GM19023 (cell line): ENCODE data around the gene BMPR1B.
"Not testable (repeated sequence)": the region's sequence is repeated elsewhere in the genome, so short reads cannot be mapped to it uniquely, and the experiment has no call there.

Experiments used
- ATAC-seq: cut with Tn5 transposase; IDR thresholded peaks from one replicate; pipeline ENCODE4 v1.9.1; 2021; ENCODE audit warnings: mild to moderate bottlenecking, moderate library complexity; ENCODE audit not compliant: unreplicated experiment

Gene BMPR1B

DNA sequence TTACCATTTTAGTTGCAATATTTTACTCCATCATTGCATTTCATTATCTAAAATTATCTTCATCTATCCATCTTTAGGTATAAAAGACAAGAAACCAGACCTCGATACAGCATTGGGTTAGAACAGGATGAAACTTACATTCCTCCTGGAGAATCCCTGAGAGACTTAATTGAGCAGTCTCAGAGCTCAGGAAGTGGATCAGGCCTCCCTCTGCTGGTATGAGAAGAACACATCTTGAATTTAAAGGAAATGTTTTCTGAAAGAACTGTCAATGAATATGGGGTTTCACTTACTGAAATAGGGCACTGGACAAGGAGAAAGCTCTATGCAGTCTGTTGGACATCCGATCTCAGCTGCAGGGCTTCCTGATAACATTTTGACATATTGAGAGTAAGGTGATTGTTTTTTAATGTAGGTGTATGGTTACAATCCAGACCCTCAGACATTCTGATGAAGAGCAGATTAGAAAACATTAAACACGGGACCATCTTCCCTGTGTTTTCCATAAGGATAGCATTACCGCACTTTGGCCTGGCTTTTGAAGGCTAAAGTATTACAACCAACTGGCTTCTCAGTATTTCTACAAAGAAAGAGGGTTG is 367.2 kb downstream of the BMPR1B start:
- ATAC-seq: no peak

GRCh38 chr4:95129031-95129430 is 371.3 kb downstream of the BMPR1B start:
- ATAC-seq: no peak

GRCh38 chr4:95129821-95130311 is 372.1 kb downstream of the BMPR1B start:
- no peak for ATAC-seq

- not testable (repeated sequence) for ATAC-seq
Measured at GRCh38 chr4:95134016-95134415, 376.3 kb downstream of the BMPR1B start.

GRCh38 chr4:95139424-95139823 is 381.7 kb downstream of the BMPR1B start:
- ATAC-seq: not testable (repeated sequence)

DNA sequence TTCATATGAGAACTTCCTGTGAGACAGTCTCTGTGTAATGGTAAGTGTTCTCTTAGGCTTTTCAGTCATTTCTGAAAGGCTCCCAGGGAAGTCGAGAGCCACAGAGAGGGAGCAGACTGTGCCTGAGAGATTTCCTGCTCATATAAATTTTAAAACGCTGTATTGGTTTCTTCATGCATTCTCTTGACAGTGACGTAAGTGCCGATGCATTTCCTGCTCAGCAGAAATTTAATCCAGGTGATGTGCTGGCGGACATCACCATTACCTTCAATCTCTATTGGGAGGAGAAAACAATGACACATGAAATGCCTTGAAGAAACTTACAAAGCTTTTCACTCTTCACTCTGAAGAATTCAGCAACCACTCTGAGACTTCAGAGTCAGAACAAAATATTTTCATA is 383.6 kb downstream of the BMPR1B start:
- ATAC-seq: no peak

DNA sequence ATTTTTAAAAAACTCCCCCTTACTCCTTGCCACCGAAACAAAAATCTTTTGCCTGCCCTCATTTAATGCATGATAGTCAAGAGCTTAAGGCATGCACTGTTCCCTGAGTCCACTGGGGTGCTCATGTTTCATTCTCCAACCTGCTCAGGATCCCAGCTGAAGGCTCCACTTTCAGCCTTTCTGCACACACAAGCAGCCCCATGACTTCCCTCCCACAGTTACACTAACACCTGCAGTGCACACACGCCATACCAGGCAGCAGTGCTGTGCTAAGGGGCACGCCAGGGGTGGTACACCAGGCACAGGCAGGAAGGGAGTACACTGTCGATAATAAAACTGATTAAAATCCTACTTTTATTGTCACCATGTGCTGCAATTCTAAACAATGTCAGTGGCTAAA is 385.2 kb downstream of the BMPR1B start:
- ATAC-seq: no peak

GRCh38 chr4:95151255-95151654 is 393.5 kb downstream of the BMPR1B start:
- no peak for ATAC-seq

GRCh38 chr4:95153182-95153581 is 395.4 kb downstream of the BMPR1B start:
- no peak for ATAC-seq

GRCh38 chr4:95155759-95156451 is 398.1 kb downstream of the BMPR1B start:
- no peak for ATAC-seq

- no peak for ATAC-seq
Measured at GRCh38 chr4:95156452-95156765, 398.7 kb downstream of the BMPR1B start.

DNA sequence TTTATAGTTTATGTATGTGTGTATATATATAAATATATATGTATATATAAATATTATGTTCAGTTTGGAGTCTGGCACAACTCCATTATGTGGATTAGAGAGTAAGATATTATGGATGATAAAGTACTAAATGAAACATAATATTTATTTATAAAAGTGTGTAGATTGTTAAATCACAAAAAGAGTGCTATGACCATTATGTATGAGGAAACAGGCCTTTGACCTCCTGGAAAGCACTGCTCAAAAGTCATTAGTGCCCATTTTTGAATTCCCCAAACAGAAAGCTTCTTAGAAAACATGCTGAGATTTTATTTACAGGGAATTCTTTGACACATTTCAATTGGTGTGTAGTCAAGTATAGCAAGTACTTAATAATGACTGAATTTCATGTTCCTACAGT is 399.8 kb downstream of the BMPR1B start:
- no peak for ATAC-seq

- no peak for ATAC-seq
Measured at GRCh38 chr4:95158045-95158444, 400.3 kb downstream of the BMPR1B start.

DNA sequence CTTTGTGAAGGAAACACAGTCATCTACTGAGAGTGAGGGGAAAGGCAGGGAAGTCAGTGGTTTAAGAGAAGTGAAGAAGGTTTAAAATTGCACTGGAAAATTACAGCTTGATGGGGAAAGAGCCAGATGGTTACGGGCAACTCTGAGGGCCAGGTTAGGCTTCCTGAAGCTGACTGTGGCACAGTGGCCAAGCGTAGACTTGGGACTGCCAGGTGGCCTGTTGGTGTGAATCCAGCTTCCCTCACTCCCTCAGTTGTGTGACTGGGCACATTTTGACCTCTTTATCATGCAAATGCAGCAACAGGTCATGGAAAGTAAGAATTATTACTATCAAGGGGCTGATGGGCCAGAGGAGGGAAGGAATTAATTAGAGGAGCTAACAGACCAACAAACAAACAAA is 400.9 kb downstream of the BMPR1B start:
- ATAC-seq: no peak

DNA sequence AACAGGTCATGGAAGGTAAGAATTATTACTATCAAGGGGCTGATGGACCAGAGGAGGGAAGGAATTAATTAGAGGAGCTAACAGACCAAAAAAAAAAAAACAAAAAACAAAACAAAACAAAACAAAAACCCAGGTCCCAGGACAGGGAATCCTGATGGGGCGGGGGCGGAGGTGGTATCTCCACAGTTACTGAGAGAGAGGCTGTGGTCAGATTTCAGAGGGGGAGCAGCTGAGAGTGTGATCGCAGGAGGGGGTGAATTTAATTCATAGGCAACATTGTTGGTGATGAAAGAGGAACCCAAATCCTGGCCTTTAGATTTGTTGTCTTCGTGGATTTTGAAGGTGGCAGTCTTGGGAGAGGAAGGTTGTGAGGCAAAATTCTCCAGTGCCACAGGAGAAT is 401.6 kb downstream of the BMPR1B start:
- no peak for ATAC-seq

DNA sequence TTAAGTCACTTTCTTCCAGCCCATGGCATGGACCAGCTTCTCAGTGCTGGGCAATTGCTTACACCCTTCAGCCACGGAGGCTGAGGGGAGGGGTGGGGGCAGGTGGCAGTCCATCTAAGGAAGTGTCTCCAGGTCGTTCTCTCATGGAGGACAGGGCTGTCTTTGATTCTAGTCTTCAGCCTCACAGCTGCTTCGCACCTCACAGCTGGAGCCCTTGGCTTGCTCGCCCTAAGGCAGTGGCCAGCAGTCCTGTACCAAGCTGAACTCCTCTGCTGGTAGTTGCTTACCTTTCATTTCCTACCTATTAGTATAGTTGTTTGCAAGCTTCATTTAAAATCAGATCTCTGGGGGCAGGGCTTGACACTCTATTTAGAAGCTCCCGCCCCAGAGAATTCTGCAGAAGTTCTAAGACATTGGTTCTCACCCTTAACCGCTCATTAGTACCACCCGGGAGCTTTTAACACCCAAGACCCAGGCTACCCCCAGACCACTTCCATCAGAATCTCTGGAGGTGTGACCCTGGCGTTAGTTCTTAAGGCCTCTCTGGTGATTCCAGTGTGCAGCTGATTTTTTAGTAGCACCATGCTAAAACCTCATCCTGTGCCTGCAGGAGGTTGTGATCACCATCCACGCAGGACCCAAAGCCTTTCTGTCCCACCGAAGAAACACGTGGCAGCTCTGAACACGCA is 404.2 kb downstream of the BMPR1B start:
- no peak for ATAC-seq

DNA sequence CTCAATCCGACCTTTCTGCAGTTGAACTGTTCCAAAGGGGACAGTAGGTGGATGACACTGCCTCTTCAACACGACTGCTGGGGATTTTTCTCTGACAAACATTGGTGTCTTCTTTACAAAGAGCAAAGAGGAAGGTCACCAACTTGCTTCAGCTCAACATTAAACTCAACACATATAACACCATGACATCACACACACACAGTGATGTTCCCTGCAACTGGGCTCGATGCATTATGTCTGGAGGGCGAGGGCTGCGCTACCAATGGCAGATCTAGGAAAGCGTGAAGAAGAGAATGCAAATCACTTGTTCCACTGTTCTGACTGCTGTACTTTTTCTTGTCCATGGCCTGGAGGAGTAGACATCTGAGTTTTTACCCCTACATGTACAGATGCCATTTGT is 405.1 kb downstream of the BMPR1B start:
- ATAC-seq: no peak

- ATAC-seq: peak; percentile 75
Measured at GRCh38 chr4:95165926-95166524, 408.3 kb downstream of the BMPR1B start.

- ATAC-seq: no peak
Measured at GRCh38 chr4:95167805-95168204, 410.1 kb downstream of the BMPR1B start.

DNA sequence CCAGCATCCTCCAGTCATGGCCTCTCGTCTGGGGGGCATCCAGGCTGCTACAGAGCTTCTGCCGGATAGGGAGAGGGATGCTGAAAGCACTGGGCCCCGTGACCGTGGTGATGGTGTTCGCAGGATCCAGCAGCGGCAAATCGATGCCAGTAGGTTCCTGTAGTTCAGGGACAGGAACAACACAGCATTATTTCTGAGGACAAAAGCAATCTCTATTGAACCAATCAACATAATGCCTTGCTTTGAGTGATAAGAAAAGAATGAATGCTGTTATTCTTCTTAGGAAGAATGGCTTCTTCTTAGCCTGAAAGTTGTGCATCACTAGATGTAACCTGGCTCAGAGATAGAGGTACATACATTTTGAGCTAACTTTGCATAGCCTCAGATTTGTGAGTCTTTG is 412.4 kb downstream of the BMPR1B start:
- no peak for ATAC-seq

DNA sequence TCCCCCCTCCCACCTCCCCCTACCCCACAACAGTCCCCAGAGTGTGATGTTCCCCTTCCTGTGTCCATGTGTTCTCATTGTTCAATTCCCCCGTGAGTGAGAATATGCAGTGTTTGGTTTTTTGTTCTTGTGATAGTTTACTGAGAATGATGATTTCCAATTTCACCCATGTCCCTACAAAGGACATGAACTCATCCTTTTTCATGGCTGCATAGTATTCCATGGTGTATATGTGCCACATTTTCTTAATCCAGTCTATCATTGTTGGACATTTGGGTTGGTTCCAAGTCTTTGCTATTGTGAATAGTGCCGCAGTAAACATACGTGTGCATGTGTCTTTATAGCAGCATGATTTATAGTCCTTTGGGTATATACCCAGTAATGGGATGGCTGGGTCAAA is 413.6 kb downstream of the BMPR1B start:
- ATAC-seq: not testable (repeated sequence)

- no peak for ATAC-seq
Measured at GRCh38 chr4:95178938-95179337, 421.2 kb downstream of the BMPR1B start.
